Type B pancreatic cell (in vitro differentiated cells): ENCODE measurements around the gene TENM4. TPM values are rescaled to one million over a fixed set of nuclear protein-coding genes. Genes with fewer than 3 reads are reported as not detected.

ENCODE experiments used
- DNase-seq: peaks from one replicate; pipeline ENCODE4 v3.0.0; 2021; ENCODE audit warnings: mixed read lengths; ENCODE audit not compliant: unreplicated experiment; ENCODE audit errors: extremely low spot score
- H3K27ac Mint-ChIP-seq: 2 replicates; pipeline ENCODE4 v1.8.0; 2021; ENCODE audit warnings: mild to moderate bottlenecking, mixed read lengths
- H3K27me3 Mint-ChIP-seq: 2 replicates; pipeline ENCODE4 v1.8.0; 2021; ENCODE audit warnings: mixed read lengths
- H3K36me3 Mint-ChIP-seq: 2 replicates; pipeline ENCODE4 v1.8.0; 2021; ENCODE audit warnings: mixed read lengths
- H3K4me1 Mint-ChIP-seq: one replicate; pipeline ENCODE4 v1.8.0; 2021; ENCODE audit warnings: mixed read lengths; ENCODE audit not compliant: unreplicated experiment
- H3K4me3 Mint-ChIP-seq: 2 replicates; pipeline ENCODE4 v1.8.0; 2021; ENCODE audit warnings: mild to moderate bottlenecking, mixed read lengths
- H3K9me3 Mint-ChIP-seq: 2 replicates; pipeline ENCODE4 v1.8.0; 2021; ENCODE audit warnings: mixed read lengths
- total RNA-seq: library from RNA; stranded (reverse); gene quantifications from 2 replicates; pipeline ENCODE4 v1.2.1, GENCODE V29; 2021; ENCODE audit warnings: low replicate concordance
- TF ChIP-seq, protein P1 (sequence below): fragments of 200-600 bp; sonication (generic); conservative IDR thresholded peaks from 2 replicates; pipeline ENCODE4 v1.5.0; 2021; ENCODE audit warnings: antibody characterized with exemption, mild to moderate bottlenecking

The TENM4 gene
- total RNA-seq, 1 donor from 2014 or later, result 156 TPM

DNA sequence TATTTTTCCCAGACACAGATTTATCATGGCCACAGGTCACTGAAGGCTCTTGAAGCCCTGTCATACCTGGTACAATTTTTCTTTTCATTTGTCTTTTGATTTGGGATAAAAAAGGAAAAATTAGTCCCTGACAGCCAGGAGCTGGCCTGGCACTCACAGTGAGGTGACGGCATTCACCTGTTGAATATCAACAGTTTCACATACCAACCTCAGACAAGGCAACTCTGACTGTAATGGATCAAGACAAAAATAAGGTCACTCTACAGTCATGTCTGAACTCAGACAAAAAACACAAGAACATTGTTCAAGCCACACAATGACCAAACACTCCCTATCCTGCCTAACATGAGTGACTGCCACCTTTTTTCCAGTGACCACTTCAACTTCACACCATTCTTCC, 392.9 kb downstream of the TENM4 start:
- DNase-seq, result no peak
- TF ChIP-seq, protein P1, sequence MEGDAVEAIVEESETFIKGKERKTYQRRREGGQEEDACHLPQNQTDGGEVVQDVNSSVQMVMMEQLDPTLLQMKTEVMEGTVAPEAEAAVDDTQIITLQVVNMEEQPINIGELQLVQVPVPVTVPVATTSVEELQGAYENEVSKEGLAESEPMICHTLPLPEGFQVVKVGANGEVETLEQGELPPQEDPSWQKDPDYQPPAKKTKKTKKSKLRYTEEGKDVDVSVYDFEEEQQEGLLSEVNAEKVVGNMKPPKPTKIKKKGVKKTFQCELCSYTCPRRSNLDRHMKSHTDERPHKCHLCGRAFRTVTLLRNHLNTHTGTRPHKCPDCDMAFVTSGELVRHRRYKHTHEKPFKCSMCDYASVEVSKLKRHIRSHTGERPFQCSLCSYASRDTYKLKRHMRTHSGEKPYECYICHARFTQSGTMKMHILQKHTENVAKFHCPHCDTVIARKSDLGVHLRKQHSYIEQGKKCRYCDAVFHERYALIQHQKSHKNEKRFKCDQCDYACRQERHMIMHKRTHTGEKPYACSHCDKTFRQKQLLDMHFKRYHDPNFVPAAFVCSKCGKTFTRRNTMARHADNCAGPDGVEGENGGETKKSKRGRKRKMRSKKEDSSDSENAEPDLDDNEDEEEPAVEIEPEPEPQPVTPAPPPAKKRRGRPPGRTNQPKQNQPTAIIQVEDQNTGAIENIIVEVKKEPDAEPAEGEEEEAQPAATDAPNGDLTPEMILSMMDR, result no peak
- Mint-ChIP-seq H3K4me3 (no peak overlapping the region), H3K27ac (peak overlapping the region; percentile 50), H3K9me3 (no peaks in the 10 kb centered on the region), H3K36me3 (peaks cover 4% of the 10 kb centered on the region), H3K27me3 (no peaks in the 10 kb centered on the region), H3K4me1 (peaks cover 60% of the 10 kb centered on the region)

DNA sequence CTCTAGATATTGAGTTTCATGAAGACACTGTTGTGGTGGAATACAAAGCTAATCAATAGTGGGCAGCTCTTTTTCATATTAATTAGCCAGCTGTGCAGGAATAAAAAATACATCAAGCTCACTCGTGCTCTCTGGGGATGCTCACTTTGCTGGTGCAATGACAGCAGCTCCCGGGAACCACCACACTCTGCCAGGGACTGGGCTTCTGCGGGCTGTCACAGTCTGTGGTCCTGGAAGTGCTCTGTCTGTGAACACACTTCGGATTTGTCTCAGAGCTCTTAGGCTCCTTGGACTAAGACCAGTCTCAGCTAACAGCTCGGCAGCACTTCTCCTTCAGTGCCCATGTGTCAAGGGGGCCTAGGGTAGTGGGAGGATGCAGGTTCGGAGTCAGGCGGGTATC, 393.5 kb downstream of the TENM4 start:
- peaks cover 4% of the 10 kb centered on the region for H3K36me3 Mint-ChIP-seq
- no peak for DNase-seq
- no peak overlapping the region for H3K4me3 Mint-ChIP-seq
- H3K9me3 Mint-ChIP-seq, result no peaks in the 10 kb centered on the region
- peak overlapping the region; percentile 23 for H3K27ac Mint-ChIP-seq
- TF ChIP-seq, protein P1, result no peak
- H3K27me3 Mint-ChIP-seq, result no peaks in the 10 kb centered on the region
- H3K4me1 Mint-ChIP-seq, result peaks cover 60% of the 10 kb centered on the region

DNA sequence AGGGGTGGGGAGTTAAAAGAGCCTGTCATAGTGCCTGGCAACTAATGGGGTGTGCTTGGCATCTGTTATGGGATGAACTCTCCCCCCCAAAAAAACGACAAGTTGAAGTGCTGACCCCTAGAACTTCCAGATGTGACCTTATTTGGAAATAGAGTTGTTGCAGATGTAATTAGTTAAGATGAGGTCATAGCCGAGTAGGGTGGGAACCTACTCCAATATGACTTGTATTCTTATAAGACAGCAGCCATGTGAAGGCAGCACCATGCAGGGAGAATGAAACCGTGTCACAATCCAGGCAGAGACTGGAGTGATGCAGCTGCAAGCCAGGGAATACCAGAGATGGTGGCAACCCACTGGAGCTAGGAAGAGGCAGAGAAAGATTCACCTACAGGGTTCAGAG, 394.5 kb downstream of the TENM4 start:
- Mint-ChIP-seq H3K4me1 (peaks cover 52% of the 10 kb centered on the region), H3K27ac (peak overlapping the region; percentile 76), H3K36me3 (no peaks in the 10 kb centered on the region), H3K9me3 (no peaks in the 10 kb centered on the region), H3K27me3 (no peaks in the 10 kb centered on the region), H3K4me3 (no peak overlapping the region)
- DNase-seq, result no peak
- TF ChIP-seq, protein P1, result no peak

DNA sequence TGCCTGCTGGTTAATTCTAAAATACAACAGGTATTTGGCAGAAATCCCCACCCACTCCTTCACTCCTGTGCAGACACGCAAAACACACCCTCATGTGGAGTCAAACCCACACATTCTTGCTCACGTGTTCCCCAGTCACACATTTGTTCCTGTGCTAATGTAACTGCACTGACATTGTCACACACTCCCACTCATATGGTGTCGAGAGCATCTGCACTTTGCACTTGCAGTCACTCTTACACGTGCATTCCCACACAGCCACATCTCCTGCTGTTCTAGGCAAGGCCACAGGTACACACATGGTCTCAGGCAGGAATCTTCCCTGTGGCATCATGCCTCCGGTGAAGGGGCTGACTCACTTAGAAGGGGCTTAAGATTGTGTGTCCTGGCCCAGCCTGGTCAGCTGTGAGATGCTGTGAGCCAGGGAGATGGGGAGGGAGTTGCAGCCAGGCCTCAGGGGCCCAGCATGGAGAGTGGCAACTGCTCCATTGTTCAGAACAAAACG, 395.0 kb downstream of the TENM4 start:
- Mint-ChIP-seq H3K27ac (peak overlapping the region; percentile 76), H3K36me3 (no peaks in the 10 kb centered on the region), H3K9me3 (no peaks in the 10 kb centered on the region), H3K4me3 (peak overlapping the region; percentile 56), H3K4me1 (peaks cover 52% of the 10 kb centered on the region), H3K27me3 (no peaks in the 10 kb centered on the region)
- DNase-seq, result no peak
- TF ChIP-seq, protein P1, result no peak

DNA sequence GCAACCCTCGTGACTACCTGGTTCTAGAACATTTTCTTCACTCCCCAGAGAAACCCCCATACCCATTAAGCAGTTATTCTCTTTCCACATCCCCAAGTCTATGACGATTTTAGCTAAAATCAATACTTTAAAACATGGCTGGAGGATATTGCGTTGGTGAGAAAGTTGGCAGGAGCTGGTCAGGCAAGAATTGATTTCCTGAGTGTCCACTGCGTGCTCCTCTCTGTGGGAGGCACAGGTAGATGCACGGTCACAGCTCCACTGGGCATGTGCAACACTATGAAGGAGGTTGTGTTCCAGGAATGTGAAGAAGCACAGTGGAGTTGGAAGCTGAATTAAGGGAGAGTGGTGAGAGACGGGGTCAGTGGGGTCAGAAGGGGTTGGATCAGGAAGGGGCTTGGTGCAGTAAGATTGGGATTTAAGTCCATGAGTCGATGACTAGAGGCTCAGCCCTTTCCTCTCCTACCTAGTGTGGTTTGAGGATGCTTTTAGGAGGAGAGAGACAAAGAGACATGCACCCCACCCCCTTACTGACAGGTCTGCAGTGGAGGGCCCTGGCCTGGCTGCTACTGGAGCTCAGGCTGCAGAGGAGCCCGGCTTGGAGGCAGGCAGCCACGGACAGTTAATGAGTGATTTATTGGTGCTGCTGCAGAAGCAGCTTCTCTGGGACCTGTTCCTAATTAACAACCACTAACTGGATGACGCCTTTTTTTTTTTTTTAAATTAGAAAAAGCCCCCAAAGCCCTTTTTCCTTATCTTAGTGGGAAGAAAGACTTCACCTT, 395.6 kb downstream of the TENM4 start:
- peaks cover 48% of the 10 kb centered on the region for H3K4me1 Mint-ChIP-seq
- TF ChIP-seq, protein P1, result no peak
- no peaks in the 10 kb centered on the region for H3K27me3 Mint-ChIP-seq
- no peak for DNase-seq
- H3K9me3 Mint-ChIP-seq, result no peaks in the 10 kb centered on the region
- H3K27ac Mint-ChIP-seq, result peak overlapping the region; percentile 76
- H3K4me3 Mint-ChIP-seq, result peak overlapping the region; percentile 35
- no peaks in the 10 kb centered on the region for H3K36me3 Mint-ChIP-seq
